Measurements from ENCODE around the gene ATP5ME.

- TF ChIP-seq EZH2phosphoT487 (IDR thresholded peaks at IDR 0.05; ENCODE audit: borderline replicate concordance, low read length) (no peak), CTCF (IDR thresholded peaks at IDR 0.05; ENCODE audit: low read depth, low read length, poor library complexity, severe bottlenecking) (no peak)
These were observed 36.0 kb upstream of the ATP5ME start for GRCh38 chr4:710116-710515.

Measured in DOHH2 (cell line).